Osteoblast (primary cell): ENCODE measurements around the gene ALDH1A1. TPM values are rescaled to one million over a fixed set of nuclear protein-coding genes. Genes with fewer than 3 reads are reported as not detected.
A peak's percentile ranks its signal among the peaks of the same experiment; 100 is the strongest.

Experiments
- DNase-seq: peaks from one replicate; pipeline ENCODE4 v3.0.0; 2011; ENCODE audit warnings: low spot score, mixed read lengths; ENCODE audit not compliant: insufficient read length; ENCODE audit errors: missing footprints
- H2AFZ ChIP-seq: 2 replicates; pipeline ENCODE4 v1.6.0; 2011; ENCODE audit warnings: mild to moderate bottlenecking, low read length
- H3K27ac ChIP-seq: 2 replicates; pipeline ENCODE4 v1.5.1; 2011; ENCODE audit warnings: mild to moderate bottlenecking, low read depth, low read length, moderate library complexity
- H3K27me3 ChIP-seq: 2 replicates; pipeline ENCODE4 v1.6.0; 2012; ENCODE audit warnings: mild to moderate bottlenecking, control low read depth, inconsistent platforms, low read length, moderate library complexity; ENCODE audit not compliant: insufficient read depth
- H3K36me3 ChIP-seq: 2 replicates; pipeline ENCODE4 v1.5.1; 2011; ENCODE audit warnings: mild to moderate bottlenecking, low read length, control low read depth, moderate library complexity; ENCODE audit not compliant: insufficient read depth
- H3K4me1 ChIP-seq: 2 replicates; pipeline ENCODE4 v1.5.1; 2011; ENCODE audit warnings: mild to moderate bottlenecking, low read length, control low read depth, moderate library complexity; ENCODE audit not compliant: insufficient read depth
- H3K4me2 ChIP-seq: 2 replicates; pipeline ENCODE4 v1.6.0; 2011; ENCODE audit warnings: mild to moderate bottlenecking, low read length; ENCODE audit not compliant: insufficient read depth
- H3K4me3 ChIP-seq: fragments of 200-600 bp; sonication (generic); 3 replicates; pipeline ENCODE4 v1.5.1; 2012; ENCODE audit warnings: mild to moderate bottlenecking, low read length, inconsistent platforms; ENCODE audit not compliant: insufficient read depth
- H3K79me2 ChIP-seq: 2 replicates; pipeline ENCODE4 v1.6.0; 2012; ENCODE audit warnings: mild to moderate bottlenecking, low read length, control low read depth, inconsistent platforms; ENCODE audit not compliant: insufficient read depth
- H3K9me3 ChIP-seq: 2 replicates; pipeline ENCODE4 v1.5.1; 2011; ENCODE audit warnings: low read depth, low read length, control low read depth
- H4K20me1 ChIP-seq: 2 replicates; pipeline ENCODE4 v1.6.0; 2012; ENCODE audit warnings: mild to moderate bottlenecking, low read length, control low read depth; ENCODE audit not compliant: insufficient read depth
- total RNA-seq: library from RNA; depleted of rRNA; stranded (reverse); fragments of >200 nt; gene quantifications from 2 replicates; pipeline ENCODE4 v1.2.3, GENCODE V29; 2012
- TF ChIP-seq, protein P1 (sequence below): IDR thresholded peaks from 2 replicates; pipeline ENCODE4 v1.5.1; 2011; ENCODE audit warnings: mild to moderate bottlenecking, low read depth, low read length, moderate library complexity; ENCODE audit errors: extremely low read depth

The ALDH1A1 gene
- 0.29 and 0.36 TPM in 2 replicates for total RNA-seq

DNA sequence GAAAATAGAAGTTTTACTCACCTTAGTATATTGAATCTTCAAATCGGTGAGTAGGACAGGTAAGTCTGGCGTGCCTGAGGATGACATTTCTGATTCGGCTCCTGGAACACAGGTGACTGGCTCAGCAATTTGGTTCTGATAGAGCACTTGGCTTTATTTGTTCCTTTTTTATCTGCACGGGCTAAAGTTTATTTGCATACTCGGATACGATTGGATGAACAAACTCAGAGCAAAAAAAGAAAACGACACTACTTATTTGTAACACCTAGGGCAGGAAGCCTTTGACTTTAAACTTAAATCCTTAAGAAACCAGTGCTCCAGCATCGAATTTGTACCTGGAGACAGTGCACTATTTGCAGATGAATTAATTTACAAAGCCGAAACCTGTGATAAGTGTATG lies at the start of gene ALDH1A1:
ALDH1A1 (minus strand) TSS at position 140 of the 400 bp plus-strand sequence; CDS start at position 87, 53 bp downstream.
- TF ChIP-seq, protein P1, sequence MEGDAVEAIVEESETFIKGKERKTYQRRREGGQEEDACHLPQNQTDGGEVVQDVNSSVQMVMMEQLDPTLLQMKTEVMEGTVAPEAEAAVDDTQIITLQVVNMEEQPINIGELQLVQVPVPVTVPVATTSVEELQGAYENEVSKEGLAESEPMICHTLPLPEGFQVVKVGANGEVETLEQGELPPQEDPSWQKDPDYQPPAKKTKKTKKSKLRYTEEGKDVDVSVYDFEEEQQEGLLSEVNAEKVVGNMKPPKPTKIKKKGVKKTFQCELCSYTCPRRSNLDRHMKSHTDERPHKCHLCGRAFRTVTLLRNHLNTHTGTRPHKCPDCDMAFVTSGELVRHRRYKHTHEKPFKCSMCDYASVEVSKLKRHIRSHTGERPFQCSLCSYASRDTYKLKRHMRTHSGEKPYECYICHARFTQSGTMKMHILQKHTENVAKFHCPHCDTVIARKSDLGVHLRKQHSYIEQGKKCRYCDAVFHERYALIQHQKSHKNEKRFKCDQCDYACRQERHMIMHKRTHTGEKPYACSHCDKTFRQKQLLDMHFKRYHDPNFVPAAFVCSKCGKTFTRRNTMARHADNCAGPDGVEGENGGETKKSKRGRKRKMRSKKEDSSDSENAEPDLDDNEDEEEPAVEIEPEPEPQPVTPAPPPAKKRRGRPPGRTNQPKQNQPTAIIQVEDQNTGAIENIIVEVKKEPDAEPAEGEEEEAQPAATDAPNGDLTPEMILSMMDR: no peak
- Histone ChIP-seq H3K27me3 (peaks cover 7% of the 10 kb centered on the region), H3K4me1 (no peaks in the 10 kb centered on the region), H2AFZ (no peak within 1 kb of the TSS), H4K20me1 (no peaks in the 10 kb centered on the region), H3K36me3 (no peaks in the 10 kb centered on the region), H3K9me3 (no peaks in the 10 kb centered on the region), H3K4me3 (no peak within 1 kb of the TSS), H3K27ac (no peak within 1 kb of the TSS), H3K4me2 (no peak within 1 kb of the TSS), H3K79me2 (no peaks in the 10 kb centered on the region)
- DNase-seq: no peak

DNA sequence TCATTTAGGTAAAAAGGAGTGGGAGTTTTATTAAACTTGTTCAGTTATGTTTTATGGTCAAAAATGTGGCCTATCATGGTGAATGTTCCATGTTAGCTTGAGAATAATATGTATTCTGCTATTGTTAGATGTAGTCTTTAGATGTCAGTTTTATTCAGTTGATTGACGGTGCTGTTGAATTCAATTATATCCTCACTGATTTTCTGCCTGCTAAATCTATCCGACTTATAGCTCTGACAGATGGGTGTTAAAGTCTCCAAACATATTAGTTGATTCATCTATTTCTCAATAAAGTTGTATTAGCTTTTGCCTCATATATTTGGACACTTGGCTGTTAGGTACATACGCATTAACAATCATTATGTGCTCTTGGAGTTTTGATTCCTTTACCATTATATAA lies 49.0 kb upstream of the ALDH1A1 start:
- DNase-seq: no peak
- no peaks in the 10 kb centered on the region for H4K20me1 ChIP-seq
- H3K4me1 ChIP-seq: no peaks in the 10 kb centered on the region

DNA sequence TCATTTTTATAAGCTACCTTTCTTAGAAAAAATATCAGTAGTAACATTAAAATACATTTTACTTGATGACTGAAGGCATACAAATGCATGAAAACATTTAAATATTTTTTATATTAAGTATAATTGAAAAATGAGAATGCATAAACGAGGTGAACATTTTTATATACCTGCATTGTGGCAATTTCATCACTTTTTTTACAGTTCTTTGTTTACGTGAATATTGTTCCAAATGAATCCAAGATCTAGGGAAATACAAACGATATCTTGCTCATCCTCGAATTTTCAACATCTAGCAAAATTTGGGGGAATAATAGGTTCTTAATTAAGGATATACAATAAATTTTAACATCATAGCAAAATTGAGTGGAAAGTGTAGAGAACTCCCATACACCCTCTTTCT lies 45.5 kb upstream of the ALDH1A1 start:
- Histone ChIP-seq H3K4me2 (no peak overlapping the region), H3K9me3 (no peaks in the 10 kb centered on the region), H2AFZ (no peak overlapping the region), H3K27me3 (no peaks in the 10 kb centered on the region), H3K4me3 (no peak overlapping the region), H3K27ac (no peak overlapping the region), H3K4me1 (peaks cover 3% of the 10 kb centered on the region), H4K20me1 (no peaks in the 10 kb centered on the region), H3K79me2 (no peaks in the 10 kb centered on the region), H3K36me3 (no peaks in the 10 kb centered on the region)
- TF ChIP-seq, protein P1: no peak
- no peak for DNase-seq

More for the DNA sequence above, 49.0 kb upstream of the ALDH1A1 start:
- no peaks in the 10 kb centered on the region for H3K9me3 ChIP-seq
- no peak overlapping the region for H2AFZ ChIP-seq
- H3K79me2 ChIP-seq: no peaks in the 10 kb centered on the region
- H3K4me3 ChIP-seq: no peak overlapping the region
- no peak overlapping the region for H3K27ac ChIP-seq
- no peaks in the 10 kb centered on the region for H3K27me3 ChIP-seq
- no peak overlapping the region for H3K4me2 ChIP-seq
- TF ChIP-seq, protein P1: no peak
- H3K36me3 ChIP-seq: no peaks in the 10 kb centered on the region

DNA sequence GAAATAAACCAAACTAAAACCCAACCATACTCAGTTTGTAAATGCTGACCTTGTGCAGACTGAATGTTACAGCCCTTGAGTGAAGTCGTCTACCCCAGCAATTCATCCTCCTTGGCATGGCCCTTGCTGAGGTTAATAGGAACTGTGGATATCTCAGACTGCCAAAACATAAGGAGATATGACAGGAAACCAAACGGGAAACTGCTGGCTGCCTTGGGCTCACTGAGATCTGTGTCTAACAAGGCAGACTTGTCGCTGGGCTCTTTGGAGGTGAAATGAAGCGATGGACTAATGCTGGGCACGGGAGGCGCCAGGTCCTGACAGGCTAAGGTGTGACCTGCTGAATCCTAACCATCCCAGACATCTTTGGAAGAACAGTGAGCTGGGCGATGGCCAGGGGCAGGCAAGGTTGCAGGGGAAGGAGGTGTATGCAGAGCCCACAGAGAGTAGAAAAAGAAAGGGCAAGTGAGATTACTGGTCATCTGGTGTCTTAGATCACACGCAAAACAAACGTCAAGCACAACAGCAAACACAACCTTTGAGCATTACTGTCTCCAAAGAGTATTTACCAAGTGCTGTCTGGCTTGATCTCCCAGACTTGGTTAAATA lies 44.6 kb upstream of the ALDH1A1 start:
- TF ChIP-seq, protein P1: no peak
- H3K9me3 ChIP-seq: no peaks in the 10 kb centered on the region
- no peaks in the 10 kb centered on the region for H3K36me3 ChIP-seq
- H4K20me1 ChIP-seq: no peaks in the 10 kb centered on the region
- no peaks in the 10 kb centered on the region for H3K27me3 ChIP-seq
- no peak overlapping the region for H3K4me3 ChIP-seq
- H3K4me2 ChIP-seq: no peak overlapping the region
- H3K27ac ChIP-seq: no peak overlapping the region
- H2AFZ ChIP-seq: peak overlapping the region; percentile 1
- no peaks in the 10 kb centered on the region for H3K79me2 ChIP-seq
- no peak for DNase-seq
- H3K4me1 ChIP-seq: peaks cover 3% of the 10 kb centered on the region
